ENCODE measurements around the gene SPOCK1.

The SPOCK1 gene

GRCh38 chr5:137498736-137499505 is at the start of gene SPOCK1:
Gene SPOCK1, minus strand, starts transcription at chr5:137499326.
- TF ChIP-seq GATA2 (IDR thresholded peaks at IDR 0.05; ENCODE audit: low read depth, low read length), result no peak
- TF ChIP-seq GATA3 (IDR thresholded peaks at IDR 0.05; ENCODE audit: low read depth, low read length), result no peak

GRCh38 chr5:137545956-137546355 is 46.8 kb upstream of the SPOCK1 start:
- TF ChIP-seq GATA2 (IDR thresholded peaks at IDR 0.05; ENCODE audit: low read depth, low read length), result no peak
- no peak for TF ChIP-seq GATA3 (IDR thresholded peaks at IDR 0.05; ENCODE audit: low read depth, low read length)

GRCh38 chr5:137533963-137534362 is 34.8 kb upstream of the SPOCK1 start:
- no peak for TF ChIP-seq GATA2 (IDR thresholded peaks at IDR 0.05; ENCODE audit: low read depth, low read length)
- no peak for TF ChIP-seq GATA3 (IDR thresholded peaks at IDR 0.05; ENCODE audit: low read depth, low read length)

- TF ChIP-seq GATA3 (IDR thresholded peaks at IDR 0.05; ENCODE audit: low read depth, low read length) (no peak), GATA2 (IDR thresholded peaks at IDR 0.05; ENCODE audit: low read depth, low read length) (no peak)
These were observed 32.1 kb upstream of the SPOCK1 start for GRCh38 chr5:137531266-137531665.

GRCh38 chr5:137521246-137521645 is 22.1 kb upstream of the SPOCK1 start:
- TF ChIP-seq GATA3 (IDR thresholded peaks at IDR 0.05; ENCODE audit: low read depth, low read length), result no peak
- TF ChIP-seq GATA2 (IDR thresholded peaks at IDR 0.05; ENCODE audit: low read depth, low read length), result no peak

GRCh38 chr5:137516961-137517360 is 17.8 kb upstream of the SPOCK1 start:
- TF ChIP-seq GATA3 (IDR thresholded peaks at IDR 0.05; ENCODE audit: low read depth, low read length), result no peak
- TF ChIP-seq GATA2 (IDR thresholded peaks at IDR 0.05; ENCODE audit: low read depth, low read length), result no peak

- TF ChIP-seq GATA3 (IDR thresholded peaks at IDR 0.05; ENCODE audit: low read depth, low read length), result no peak
- no peak for TF ChIP-seq GATA2 (IDR thresholded peaks at IDR 0.05; ENCODE audit: low read depth, low read length)
These were observed 17.2 kb upstream of the SPOCK1 start for GRCh38 chr5:137516251-137516797.

- TF ChIP-seq GATA3 (IDR thresholded peaks at IDR 0.05; ENCODE audit: low read depth, low read length), result no peak
- TF ChIP-seq GATA2 (IDR thresholded peaks at IDR 0.05; ENCODE audit: low read depth, low read length), result no peak
These were observed 16.1 kb upstream of the SPOCK1 start for GRCh38 chr5:137515238-137515637.

- no peak for TF ChIP-seq GATA3 (IDR thresholded peaks at IDR 0.05; ENCODE audit: low read depth, low read length)
- TF ChIP-seq GATA2 (IDR thresholded peaks at IDR 0.05; ENCODE audit: low read depth, low read length), result no peak
These were observed 11.5 kb upstream of the SPOCK1 start for GRCh38 chr5:137510671-137511070.

- TF ChIP-seq GATA2 (IDR thresholded peaks at IDR 0.05; ENCODE audit: low read depth, low read length) (no peak), GATA3 (IDR thresholded peaks at IDR 0.05; ENCODE audit: low read depth, low read length) (no peak)
These were observed 8.0 kb upstream of the SPOCK1 start for GRCh38 chr5:137507150-137507549.

GRCh38 chr5:137506296-137506695 is 7.2 kb upstream of the SPOCK1 start:
- TF ChIP-seq GATA3 (IDR thresholded peaks at IDR 0.05; ENCODE audit: low read depth, low read length) (no peak), GATA2 (IDR thresholded peaks at IDR 0.05; ENCODE audit: low read depth, low read length) (no peak)

GRCh38 chr5:137504916-137505315 is 5.8 kb upstream of the SPOCK1 start:
- no peak for TF ChIP-seq GATA2 (IDR thresholded peaks at IDR 0.05; ENCODE audit: low read depth, low read length)

GRCh38 chr5:137503456-137503855 is 4.3 kb upstream of the SPOCK1 start:
- TF ChIP-seq GATA2 (IDR thresholded peaks at IDR 0.05; ENCODE audit: low read depth, low read length), result no peak
- TF ChIP-seq GATA3 (IDR thresholded peaks at IDR 0.05; ENCODE audit: low read depth, low read length), result no peak

- TF ChIP-seq GATA2 (IDR thresholded peaks at IDR 0.05; ENCODE audit: low read depth, low read length), result no peak
These were observed 3.5 kb upstream of the SPOCK1 start for GRCh38 chr5:137502632-137503031.

- TF ChIP-seq GATA2 (IDR thresholded peaks at IDR 0.05; ENCODE audit: low read depth, low read length) (no peak), GATA3 (IDR thresholded peaks at IDR 0.05; ENCODE audit: low read depth, low read length) (no peak)
These were observed 2.8 kb upstream of the SPOCK1 start for GRCh38 chr5:137501846-137502406.

All from SH-SY5Y (cell line).